Activated CD8-positive, alpha-beta T cell treated with anti-CD3 and anti-CD28 coated beads for 36 hours (primary cell): Measurements from ENCODE around the gene CHST11. TPM values are rescaled to one million over a fixed set of nuclear protein-coding genes. Genes with fewer than 3 reads are reported as not detected.

Source experiments
- ATAC-seq: fragments of 200-7000 bp; cut with Tn5 transposase; one replicate; pipeline ENCODE4 v1.10.0; 2021; ENCODE audit warnings: mild to moderate bottlenecking, moderate library complexity
- CTCF ChIA-PET: fragments of 350-600 bp; sonication (Branson Sonifier 250); formaldehyde crosslinking; loops from one replicate; lab custom pipeline; 2021; ENCODE audit warnings: antibody characterized with exemption; lab: Charles Lee
- POLR2A ChIA-PET: fragments of 350-600 bp; sonication (Branson Sonifier 250); formaldehyde crosslinking; loops from one replicate; lab custom pipeline; 2021; ENCODE audit warnings: antibody characterized with exemption; lab: Charles Lee
- DNase-seq: peaks from one replicate; pipeline ENCODE4 v3.0.0-alpha.2; 2020
- H3K27ac Mint-ChIP-seq: one replicate; pipeline ENCODE4 v1.8.0; 2021; ENCODE audit warnings: mild to moderate bottlenecking, mixed read lengths
- H3K27me3 Mint-ChIP-seq: one replicate; pipeline ENCODE4 v1.8.0; 2021; ENCODE audit warnings: mixed read lengths
- H3K36me3 Mint-ChIP-seq: one replicate; pipeline ENCODE4 v1.8.0; 2021; ENCODE audit warnings: low read depth, mixed read lengths
- H3K4me1 Mint-ChIP-seq: one replicate; pipeline ENCODE4 v1.8.0; 2021; ENCODE audit warnings: low read depth, mixed read lengths
- H3K4me3 Mint-ChIP-seq: one replicate; pipeline ENCODE4 v1.8.0; 2021; ENCODE audit warnings: mild to moderate bottlenecking, moderate library complexity, mixed read lengths
- H3K9me3 Mint-ChIP-seq: one replicate; pipeline ENCODE4 v1.8.0; 2021; ENCODE audit warnings: mixed read lengths
- CTCF ChIP-seq: fragments of 200-600 bp; IDR thresholded peaks from one replicate; pipeline ENCODE4 v1.8.0; 2022; ENCODE audit warnings: antibody characterized with exemption, mild to moderate bottlenecking
- intact Hi-C: fragments of 100-400 bp; cut with micrococcal nuclease; formaldehyde crosslinking; loops from one replicate; pipeline ENCODE4 v1.10.0; 2022
- total RNA-seq, 2 experiments: library from RNA; stranded (reverse); gene quantifications; one replicate each; pipeline ENCODE4 v1.2.3, GENCODE V29; 2021

CHST11 gene
- total RNA-seq, 2 experiments from 2014 or later = 30.9 to 33.9 TPM

GRCh38 chr12:104638851-104639240, 182.1 kb downstream of the CHST11 start:
- ATAC-seq = peak; percentile 45
- H3K27ac Mint-ChIP-seq = peak overlapping the region; percentile 41

GRCh38 chr12:104640956-104641355, 184.2 kb downstream of the CHST11 start:
- Mint-ChIP-seq H3K4me1 (peaks cover 52% of the 10 kb centered on the region), H3K27me3 (no peaks in the 10 kb centered on the region), H3K36me3 (peaks cover 22% of the 10 kb centered on the region), H3K4me3 (no peak overlapping the region), H3K9me3 (peaks cover 18% of the 10 kb centered on the region), H3K27ac (no peak overlapping the region)
- DNase-seq = no peak
- CTCF ChIA-PET = no interaction called here
- POLR2A ChIA-PET = interaction anchor here (0.8 kb wide), 1 partner anchor 12 kb away, joined by 4 read pairs; no protein-coding TSS in a partner anchor
- intact Hi-C loops = no loop called here
- ATAC-seq = no peak
- no peak for TF ChIP-seq CTCF

More at GRCh38 chr12:104638851-104639240, 182.1 kb downstream of the CHST11 start:
- Mint-ChIP-seq H3K4me3 (no peak overlapping the region), H3K9me3 (peaks cover 18% of the 10 kb centered on the region), H3K27me3 (no peaks in the 10 kb centered on the region), H3K36me3 (peaks cover 20% of the 10 kb centered on the region), H3K4me1 (peaks cover 47% of the 10 kb centered on the region)
- intact Hi-C loops = no loop called here
- POLR2A ChIA-PET = no interaction called here
- peak; percentile 42 for DNase-seq
- TF ChIP-seq CTCF = no peak
- CTCF ChIA-PET = interaction anchor here (1.4 to 1.7 kb wide), 2 partner anchors 72 to 257 kb away, joined by 3 to 6 read pairs; no protein-coding TSS in a partner anchor

- Mint-ChIP-seq H3K4me1 (peaks cover 52% of the 10 kb centered on the region), H3K9me3 (peaks cover 18% of the 10 kb centered on the region), H3K27ac (no peak overlapping the region), H3K27me3 (no peaks in the 10 kb centered on the region), H3K4me3 (no peak overlapping the region), H3K36me3 (peaks cover 25% of the 10 kb centered on the region)
- no peak for DNase-seq
- TF ChIP-seq CTCF = no peak
- POLR2A ChIA-PET = interaction anchor here (0.8 kb wide), 1 partner anchor 53 kb away, joined by 3 read pairs; no protein-coding TSS in a partner anchor
- ATAC-seq = peak; percentile 37
- CTCF ChIA-PET = no interaction called here
- intact Hi-C loops = no loop called here
These were observed 185.1 kb downstream of the CHST11 start for GRCh38 chr12:104641862-104642261.

- peaks cover 43% of the 10 kb centered on the region for H3K4me1 Mint-ChIP-seq
- TF ChIP-seq CTCF = no peak
- CTCF ChIA-PET = interaction anchor here (1.1 kb wide), 1 partner anchor 11 kb away, joined by 4 read pairs; no protein-coding TSS in a partner anchor
- intact Hi-C loops = no loop called here
- no peaks in the 10 kb centered on the region for H3K27me3 Mint-ChIP-seq
- H3K4me3 Mint-ChIP-seq = no peak overlapping the region
- H3K27ac Mint-ChIP-seq = peak overlapping the region; percentile 55
- DNase-seq (no peak), ATAC-seq (no peak)
- H3K36me3 Mint-ChIP-seq = peaks cover 27% of the 10 kb centered on the region
- POLR2A ChIA-PET = no interaction called here
- peaks cover 18% of the 10 kb centered on the region for H3K9me3 Mint-ChIP-seq
These were observed 186.5 kb downstream of the CHST11 start for GRCh38 chr12:104643093-104643818.
